IPS DF 4.7 (cell line): ENCODE data around the gene TBXT.
"Not testable (repeated sequence)": the region's sequence is repeated elsewhere in the genome, so short reads cannot be mapped to it uniquely, and the experiment has no call there.

Experiments used
- DNase-seq: peaks from one replicate; pipeline ENCODE4 v3.0.0-alpha.2; 2013; ENCODE audit warnings: low spot score; ENCODE audit errors: extremely low read depth

TBXT gene, protein sequence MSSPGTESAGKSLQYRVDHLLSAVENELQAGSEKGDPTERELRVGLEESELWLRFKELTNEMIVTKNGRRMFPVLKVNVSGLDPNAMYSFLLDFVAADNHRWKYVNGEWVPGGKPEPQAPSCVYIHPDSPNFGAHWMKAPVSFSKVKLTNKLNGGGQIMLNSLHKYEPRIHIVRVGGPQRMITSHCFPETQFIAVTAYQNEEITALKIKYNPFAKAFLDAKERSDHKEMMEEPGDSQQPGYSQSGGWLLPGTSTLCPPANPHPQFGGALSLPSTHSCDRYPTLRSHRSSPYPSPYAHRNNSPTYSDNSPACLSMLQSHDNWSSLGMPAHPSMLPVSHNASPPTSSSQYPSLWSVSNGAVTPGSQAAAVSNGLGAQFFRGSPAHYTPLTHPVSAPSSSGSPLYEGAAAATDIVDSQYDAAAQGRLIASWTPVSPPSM

DNA sequence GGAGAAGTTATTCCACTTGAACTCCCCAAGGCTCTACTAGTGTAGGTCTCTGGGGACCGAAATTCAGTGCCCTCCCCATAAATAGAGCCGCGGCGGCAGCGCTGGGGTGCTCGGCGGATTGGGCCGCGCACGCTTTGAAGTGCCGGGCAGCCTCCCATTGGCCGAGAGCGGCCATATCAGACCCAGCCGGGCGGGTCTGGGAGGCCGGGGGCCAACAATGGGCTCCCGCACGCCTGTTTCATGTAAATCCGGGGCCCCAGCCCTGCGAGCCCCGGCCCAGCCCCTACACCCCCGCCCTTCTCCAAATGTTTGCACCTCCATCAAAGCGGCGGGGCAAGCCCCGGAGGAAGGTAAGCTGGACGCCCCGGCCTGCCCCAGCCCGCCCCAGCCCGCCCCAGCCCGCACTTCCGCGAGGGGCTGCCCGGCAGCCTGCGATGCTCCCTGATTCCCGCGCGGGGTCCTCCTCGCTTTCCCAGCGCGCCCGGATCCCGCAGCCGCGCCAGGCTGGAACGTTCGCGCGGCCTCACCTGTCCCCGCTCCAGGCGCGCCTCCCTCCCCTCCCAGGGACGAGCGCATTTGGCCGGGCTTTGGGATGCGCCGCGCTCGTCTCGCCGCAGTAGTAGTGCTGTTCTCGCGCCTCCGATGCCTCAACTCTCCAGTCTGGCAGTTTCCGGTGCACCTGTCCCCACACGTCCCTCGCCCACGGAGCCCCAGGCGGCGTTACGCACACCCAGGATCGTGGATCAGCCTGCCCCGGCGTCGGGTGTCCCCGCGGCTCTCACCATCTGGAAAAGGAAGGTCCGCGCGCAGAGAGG lies at the start of gene TBXT:
Gene TBXT, minus strand, starts transcription at position 51 of the 815 bp plus-strand sequence. CDS start 260 bp downstream, outside the sequence.
- DNase-seq, result no peak

DNA sequence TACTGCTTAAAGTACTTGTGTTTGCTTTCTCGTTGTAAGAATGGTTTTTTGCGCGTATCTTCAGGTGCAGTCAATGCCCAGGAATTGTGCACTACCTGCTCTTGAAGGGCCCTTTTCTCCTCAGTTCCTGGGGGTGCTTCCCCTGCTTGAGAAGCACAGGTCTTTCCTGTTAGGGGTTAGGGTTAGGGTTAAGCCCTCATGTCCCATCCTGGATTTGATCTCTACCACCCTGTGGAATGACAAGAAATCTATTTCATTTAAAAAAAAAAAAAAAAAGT lies 39.6 kb upstream of the TBXT start:
- no peak for DNase-seq

DNA sequence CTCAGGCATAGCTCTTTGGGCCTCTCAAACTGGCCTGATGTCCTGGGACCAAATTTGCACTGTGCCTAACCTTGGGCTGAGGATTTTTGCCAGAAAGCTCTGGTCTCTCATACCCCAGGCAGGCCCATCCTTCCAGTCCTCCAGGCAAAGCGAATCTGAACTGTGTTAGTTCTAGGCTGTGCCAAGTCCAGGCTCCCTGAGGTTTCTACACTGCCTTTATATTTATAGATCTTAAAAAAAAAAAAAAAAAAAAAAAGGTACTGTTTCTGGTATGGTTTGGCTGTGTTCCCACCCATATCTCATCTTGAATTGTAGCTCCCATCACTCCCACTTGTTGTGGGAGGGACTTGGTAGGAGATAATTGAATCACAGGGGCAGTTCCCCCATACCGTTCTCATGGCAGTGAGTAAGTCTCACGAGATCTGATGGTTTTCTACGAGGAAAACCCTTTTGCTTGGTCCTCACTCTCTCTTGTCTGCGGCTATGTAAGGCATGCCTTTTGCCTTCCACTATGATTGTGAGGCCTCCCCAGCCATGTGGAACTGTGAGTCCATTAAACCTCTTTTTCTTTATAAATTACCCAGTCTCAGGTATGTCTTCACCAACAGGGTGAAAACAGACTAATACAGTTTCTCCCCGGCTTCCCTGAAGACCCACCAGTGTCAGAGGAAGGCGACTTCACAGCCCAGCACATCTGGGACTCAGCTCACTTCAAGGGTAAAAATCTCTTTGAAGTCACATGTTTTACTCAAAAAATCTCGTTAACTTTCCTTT lies 39.0 kb upstream of the TBXT start:
- no peak for DNase-seq

DNA sequence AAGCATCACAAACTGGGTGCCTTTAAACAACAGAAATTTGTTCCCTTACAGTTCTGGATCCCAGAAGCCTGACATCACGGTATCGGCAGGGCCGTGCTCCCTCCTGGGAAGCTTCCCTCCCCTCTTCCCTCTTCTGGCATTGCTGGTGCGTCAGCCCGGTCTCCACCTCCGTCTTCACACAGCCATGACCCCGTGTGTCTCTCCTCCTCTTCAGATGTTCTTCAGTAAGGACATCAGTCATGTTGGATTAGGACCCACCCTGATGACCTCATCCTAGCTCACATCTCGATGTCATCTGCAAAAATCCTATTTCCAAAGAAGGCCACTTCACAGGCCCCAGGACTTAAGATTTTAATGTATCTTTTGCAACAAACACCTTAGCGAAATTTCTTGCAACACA lies 38.4 kb upstream of the TBXT start:
- no peak for DNase-seq

DNA sequence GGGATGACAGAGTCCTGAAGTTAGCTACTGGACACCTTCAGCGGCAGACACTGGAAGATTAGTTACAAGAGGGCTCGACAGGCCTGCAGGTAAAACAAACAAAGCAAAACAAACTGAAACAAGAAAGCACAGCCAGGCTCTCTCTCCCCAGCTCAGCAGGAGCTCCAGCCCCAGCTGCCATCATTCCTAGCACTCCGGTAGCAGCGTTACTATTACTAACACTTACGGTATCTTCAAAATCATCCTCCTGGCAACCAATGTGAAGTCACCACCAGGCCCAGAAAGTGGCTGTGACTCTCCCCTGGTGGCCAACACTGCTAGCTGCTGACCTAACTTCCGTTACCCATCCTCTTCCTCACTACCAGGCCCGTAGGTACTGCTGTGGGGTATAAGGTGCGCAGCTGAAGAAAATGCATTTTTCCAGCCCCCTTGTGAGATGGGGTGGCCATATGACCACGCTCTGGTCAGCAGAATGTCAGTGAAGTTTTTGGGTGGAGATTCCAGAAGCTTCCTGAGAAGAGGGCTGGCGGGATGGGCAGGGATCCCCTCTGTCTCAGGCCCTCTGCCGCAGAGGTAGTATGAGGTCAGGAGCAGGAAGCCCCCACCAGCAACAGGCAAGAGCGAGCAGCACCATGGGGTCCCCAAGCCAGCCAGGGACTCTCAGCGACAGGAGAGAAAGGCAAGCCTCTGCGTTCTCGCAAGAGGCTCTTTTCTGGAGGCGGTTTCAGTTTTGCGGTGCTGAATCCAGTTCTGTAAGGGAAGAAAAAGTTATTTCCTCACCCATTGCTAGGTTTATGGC lies 37.4 kb upstream of the TBXT start:
- no peak for DNase-seq

DNA sequence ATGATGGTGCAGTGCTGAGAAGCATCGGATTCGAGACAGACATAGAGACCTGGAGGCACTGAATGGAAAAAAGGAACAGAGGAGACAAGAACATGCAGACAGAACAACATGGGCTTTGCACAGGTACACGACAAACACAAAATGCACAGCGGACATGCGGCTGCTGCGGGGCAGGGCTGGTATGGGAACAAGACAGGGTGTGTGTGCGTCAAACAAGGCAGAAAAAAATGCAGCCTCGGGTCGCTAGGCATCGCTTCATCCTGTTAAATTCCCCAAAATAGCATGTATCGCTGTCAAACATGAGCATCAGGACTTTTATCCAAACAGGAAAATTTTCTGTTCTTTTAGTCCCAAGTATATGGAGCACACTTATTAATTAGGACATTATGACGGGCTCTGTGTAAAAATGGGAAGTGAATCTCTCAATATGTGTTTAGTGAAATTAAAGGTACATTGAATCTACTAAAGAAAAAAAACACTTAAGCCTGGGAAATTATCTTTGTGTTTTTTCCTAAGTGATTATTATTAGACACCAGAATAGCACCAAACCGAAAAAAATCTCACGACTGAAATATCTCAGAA lies 36.1 kb upstream of the TBXT start:
- no peak for DNase-seq

DNA sequence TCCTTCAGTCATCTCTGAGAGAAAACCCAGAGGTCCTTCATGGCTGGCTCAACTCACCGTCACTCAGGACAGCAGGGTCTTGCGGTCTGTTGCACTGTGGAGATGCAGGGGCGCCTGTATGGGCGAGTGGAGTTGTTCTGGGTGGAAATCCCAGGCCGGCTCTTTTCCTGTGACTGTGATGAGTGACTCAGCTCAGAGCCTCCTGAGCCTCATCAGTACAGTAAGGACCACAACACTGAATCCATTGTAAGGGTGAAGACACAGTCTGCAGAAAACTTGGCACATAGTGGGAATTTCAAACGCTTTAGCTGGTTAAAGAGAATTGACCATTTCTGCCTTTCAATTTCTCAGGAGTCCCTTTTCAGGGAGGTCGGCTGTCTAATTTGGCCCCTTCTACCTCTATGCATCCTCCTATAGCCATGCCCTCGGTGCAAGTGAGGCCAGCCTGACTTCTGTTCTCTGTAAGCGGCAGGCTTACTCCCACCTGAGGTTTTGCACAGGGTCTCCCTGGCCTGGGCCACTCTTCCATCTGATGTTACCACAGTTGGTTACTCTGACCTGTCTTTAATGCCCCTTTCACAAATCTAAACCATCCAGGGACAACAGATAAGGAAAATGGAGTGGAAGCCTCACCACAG lies 35.5 kb upstream of the TBXT start:
- no peak for DNase-seq

DNA sequence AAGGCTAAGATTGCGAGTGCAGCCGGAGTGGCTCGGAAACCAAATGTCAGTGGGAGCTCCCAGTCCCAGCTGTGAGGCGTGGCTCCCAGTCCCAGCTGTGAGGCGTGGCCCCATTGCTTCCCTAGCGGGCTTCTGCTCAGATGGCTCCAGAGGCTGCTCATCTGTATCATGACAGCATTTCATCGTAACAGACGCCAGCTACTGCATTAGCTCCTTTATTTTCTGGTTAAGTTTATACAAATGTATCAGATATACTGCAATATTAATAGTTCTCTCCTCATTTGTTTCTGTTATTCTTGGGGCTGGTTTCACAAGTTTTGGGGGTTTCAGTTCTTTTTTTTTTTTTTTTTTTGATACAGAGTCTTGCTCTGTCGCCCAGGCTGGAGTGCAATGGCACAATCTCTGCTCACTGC lies 34.7 kb upstream of the TBXT start:
- DNase-seq, result no peak

DNA sequence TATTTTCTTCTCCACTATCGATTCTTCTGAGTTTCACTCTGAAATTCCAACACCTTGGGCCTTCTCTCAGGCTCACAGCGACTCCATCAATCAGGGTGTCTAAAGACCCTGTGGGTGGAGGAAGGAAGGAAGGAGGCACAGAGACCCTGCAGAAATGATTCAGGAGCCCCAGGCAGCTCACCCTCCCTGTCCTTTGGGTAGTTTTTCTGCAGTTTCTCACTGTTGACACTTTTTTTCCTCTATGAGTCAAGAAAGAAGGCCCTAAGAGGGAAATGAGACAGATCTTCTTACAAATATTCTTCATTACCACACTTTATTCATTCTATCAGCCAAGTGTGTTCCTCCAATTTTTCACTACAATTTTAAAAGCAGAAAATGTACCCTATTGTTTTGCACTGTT lies 34.2 kb upstream of the TBXT start:
- no peak for DNase-seq

DNA sequence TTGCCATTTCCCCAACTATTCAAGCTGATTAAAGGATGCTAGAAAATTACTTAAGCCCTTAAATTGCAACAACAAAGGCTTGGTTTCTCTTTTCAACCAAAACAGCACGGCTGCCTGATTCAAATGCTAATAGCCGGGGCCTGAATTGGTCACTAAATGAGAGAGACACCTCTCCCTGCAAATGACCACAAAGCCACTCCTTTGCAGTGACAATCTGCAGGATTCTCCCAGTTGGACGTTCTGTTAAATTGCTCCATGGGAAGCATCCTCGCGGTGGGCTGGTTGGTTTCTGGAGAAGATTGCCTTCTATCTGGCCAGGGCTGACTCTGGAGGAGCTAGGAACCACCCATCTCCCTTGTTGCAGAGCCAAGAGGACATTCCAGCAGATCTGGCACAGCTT lies 29.7 kb upstream of the TBXT start:
- DNase-seq, result no peak

DNA sequence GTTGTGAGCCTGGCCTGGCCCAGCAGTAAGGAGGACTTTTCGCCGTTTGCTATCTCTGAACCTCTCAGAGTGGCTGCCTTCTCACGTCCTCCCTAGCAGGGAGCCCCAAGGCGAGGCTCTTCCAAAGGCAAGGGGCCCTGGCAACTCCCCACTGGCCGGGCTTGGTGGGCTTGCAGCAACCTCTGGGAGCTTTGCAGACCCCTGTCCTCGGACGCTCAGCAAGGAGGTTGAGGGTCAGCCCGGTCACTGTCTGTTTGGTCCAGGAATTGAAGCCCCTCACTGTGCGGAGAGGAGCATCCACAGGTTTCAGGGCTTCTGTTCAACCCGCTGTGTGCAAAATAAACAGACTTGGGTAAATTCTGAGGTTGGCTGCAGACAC lies 28.2 kb upstream of the TBXT start:
- no peak for DNase-seq

DNA sequence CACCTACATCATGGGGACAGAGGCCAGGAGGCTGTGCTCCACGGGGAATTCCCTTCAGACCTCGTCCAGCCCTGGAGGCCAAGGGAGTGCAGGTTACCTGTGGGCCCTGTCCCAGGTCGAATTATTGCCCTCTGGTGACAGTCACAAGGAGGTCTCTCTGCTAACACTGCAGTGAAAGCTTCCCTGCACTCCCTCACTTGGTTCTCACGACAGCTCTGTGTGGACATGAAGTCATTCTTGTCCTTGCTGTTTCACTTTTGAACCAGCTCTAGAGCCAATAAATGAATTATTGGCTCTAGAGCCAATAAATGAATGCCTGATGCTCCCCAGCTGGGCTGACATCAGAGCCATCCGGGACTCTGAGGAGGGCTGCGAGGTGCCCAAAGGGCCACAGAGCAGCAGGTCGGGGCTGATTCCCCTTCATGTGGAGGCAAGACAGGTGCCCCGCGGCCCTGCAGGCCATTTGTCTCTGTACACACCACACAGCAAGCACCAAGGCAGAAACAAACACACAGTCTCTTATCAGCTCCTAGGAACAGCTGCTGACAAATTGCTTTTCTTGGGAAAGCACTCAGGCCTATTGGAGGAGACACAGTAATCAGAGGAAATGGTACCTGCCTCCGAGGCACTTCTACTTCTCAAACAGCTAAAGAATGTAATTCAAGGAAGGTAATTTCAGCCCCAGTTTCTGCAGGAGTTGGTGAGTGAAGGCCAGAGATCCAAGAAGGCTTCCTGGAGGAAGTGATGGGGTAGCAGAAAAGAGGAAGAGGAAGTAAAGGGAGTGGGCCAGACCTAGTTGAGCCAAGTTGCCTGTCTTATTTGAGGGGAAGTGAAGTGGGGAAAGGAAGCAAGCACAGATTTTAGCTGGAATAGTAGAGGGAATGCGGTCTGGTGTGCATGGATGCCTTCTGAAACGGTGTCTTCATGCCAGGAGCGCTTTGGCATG lies 27.5 kb upstream of the TBXT start:
- DNase-seq, result no peak

DNA sequence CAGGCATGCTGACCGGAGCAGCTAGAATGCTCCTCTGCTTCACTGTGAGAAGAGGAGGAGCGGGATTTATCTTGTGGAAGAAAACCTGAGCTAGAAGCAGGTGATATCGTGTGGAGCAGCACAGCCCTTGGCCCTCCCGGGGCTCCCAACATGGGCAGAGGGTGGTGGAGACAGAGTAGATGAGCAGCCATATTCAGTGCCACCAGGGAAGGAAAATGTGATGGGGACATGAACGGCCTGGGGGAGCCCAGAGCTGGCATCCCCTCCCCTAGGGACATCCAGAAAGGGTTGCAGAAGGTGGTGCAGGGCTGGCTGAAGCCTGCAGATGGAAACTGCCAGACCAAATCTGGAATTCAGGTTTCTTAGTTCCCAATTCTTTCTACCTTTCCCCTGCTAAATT lies 24.9 kb upstream of the TBXT start:
- no peak for DNase-seq

DNA sequence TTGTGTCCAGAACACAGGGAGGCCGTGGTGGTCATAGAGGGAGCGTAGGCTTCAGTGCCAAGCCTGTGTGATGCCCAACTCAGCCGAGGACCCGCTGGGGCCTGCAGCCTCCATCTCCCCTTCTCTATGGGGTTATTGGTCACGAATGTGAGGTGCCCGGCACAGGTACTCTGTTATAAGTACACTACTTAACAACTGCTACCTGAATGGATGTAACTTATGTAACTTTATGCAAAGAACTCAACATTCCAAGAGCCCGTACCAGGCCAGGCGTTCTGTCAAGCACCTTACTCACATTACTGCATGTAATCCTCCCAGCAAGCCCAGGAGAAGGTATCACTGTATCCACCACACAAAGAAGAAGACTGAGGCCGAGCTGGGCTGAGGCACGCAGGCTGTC lies 24.5 kb upstream of the TBXT start:
- DNase-seq, result no peak

DNA sequence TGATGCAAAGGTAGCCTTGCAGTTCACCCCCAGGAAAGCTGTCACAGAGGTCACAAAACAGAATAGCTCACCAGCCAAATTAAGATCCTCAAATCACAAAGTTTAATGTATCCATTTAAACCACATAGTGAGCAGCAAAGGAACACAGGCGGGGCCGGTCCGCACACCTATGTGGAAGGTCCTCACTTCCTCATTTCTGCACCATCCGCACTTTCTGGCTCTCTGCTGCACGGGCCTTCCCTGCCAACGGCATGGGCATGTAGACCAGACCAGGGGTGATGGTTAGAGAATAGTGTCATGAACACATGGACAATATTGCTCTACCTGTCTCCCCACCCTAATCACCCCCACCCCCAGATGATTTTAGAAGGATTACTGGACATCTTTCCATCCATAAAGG lies 12.1 kb upstream of the TBXT start:
- DNase-seq, result no peak

DNA sequence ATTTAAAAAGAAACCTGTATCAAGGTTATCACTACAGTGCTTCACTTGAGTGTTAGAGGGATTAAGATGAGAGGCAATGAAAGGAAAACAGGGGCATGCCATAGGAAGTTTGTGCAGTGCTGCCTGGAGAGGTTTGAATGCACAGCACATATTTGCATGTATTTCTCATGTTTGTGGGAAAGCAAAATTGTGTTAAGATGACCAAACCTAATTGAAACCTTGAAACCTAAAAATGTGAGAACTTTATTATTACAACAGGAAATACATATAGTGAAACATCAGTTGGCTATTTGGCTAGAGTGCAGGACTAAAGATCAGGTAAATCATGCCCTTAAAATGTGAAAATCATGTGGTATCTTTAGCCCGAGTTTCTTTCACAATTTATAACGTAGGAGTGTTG lies 8.5 kb upstream of the TBXT start:
- no peak for DNase-seq

DNA sequence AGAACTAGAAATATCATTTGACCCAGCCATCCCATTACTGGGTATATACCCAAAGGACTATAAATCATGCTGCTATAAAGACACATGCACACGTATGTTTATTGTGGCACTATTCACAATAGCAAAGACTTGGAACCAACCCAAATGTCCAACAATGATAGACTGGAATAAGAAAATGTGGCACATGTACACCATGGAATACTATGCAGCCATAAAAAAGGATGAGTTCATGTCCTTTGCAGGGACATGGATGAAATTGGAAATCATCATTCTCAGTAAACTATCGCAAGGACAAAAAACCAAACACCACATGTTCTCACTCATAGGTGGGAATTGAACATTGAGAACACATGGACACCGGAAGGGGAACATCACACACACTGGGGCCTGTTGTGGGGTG lies 7.4 kb upstream of the TBXT start:
- not testable (repeated sequence) for DNase-seq

DNA sequence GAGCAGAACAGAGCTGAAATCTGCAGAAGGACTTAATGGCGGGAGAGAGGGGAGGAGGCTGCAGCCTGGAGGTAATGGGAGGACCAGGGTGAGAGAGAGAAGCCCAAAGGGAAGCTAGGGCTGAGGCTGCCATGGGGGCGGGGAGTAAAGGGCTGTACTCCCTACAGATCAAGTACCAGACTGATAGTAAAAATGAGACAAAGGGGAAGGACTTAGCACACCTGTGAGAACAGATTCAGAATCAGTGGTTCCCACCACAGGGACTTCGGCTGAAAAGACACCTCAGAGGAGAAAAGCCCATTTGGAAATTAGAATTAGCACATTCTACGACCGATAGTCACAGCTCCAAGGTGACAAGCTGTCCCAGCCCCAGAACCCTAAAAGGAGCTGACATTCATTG lies 6.4 kb upstream of the TBXT start:
- DNase-seq, result no peak

DNA sequence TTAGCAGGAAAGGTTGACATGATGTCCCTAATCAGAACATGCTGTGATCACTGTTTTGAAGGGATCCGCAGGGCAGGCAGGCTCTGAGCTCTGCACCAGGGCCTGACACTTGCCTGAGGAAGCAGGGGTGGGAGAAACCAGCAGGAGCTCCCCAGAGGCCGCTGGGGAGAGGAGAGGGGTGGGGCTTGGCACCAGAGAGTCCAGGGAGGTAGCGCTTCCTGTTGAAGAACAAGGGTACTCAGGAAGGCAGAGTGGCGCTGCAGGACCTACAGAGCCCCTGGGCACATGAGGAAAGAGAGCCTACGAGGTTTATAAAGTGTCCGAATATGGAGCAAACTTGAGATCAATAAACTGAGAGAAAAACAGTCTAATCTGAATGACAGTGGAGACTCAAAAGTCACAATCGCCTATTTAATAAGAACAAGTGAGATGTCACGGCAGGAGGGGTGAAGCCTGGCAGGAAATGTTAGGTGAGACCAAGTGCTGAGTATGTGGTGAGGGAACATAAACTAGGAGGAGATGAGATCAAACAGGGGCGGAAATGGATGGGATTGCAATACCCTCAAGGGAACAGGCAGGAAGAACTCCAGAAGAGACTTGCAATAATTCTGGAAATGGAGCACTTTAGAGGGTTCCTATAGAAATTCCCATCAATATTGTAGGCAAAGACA lies 5.8 kb upstream of the TBXT start:
- DNase-seq, result no peak
